CD4-positive, alpha-beta T cell (primary cell): ENCODE data around the gene KIF5C. TPM values are rescaled to one million over a fixed set of nuclear protein-coding genes. Genes with fewer than 3 reads are reported as not detected.

ENCODE experiments used
- ATAC-seq: fragments of 200-7000 bp; cut with Tn5 transposase; one replicate; pipeline ENCODE4 v1.10.0; 2022; ENCODE audit warnings: mild to moderate bottlenecking; ENCODE audit not compliant: poor library complexity
- CTCF ChIA-PET: fragments of 350-600 bp; sonication (Branson Sonifier 250); formaldehyde crosslinking; loops from one replicate; lab custom pipeline; 2021; ENCODE audit warnings: antibody characterized with exemption, inconsistent platforms; lab: Charles Lee
- POLR2A ChIA-PET: fragments of 350-600 bp; sonication (Branson Sonifier 250); formaldehyde crosslinking; loops from one replicate; lab custom pipeline; 2021; ENCODE audit warnings: antibody characterized with exemption, inconsistent platforms; lab: Charles Lee
- DNase-seq, 14 experiments: peaks; one replicate each; pipeline ENCODE4 v3.0.0-alpha.2; 2013 to 2020; ENCODE audit warnings: mixed read lengths in 2 of 14
- H3K27ac ChIP-seq, 2 donors: one replicate each; pipeline versions ENCODE4 v1.5.1 to v1.7.0; 2013; ENCODE audit warnings: low read length in 2 of 2, low read depth in 1 of 2, mild to moderate bottlenecking in 1 of 2
- H3K27me3 ChIP-seq, 2 experiments: 1 replicate in 1 of 2; 2 replicates in 1 of 2; pipeline versions ENCODE4 v1.6.1 to v1.7.0; 2013; ENCODE audit warnings: low read length in 2 of 2, control low read depth in 1 of 2, mild to moderate bottlenecking in 1 of 2, moderate library complexity in 1 of 2; ENCODE audit not compliant: insufficient read depth in 2 of 2, control insufficient read depth in 1 of 2
- H3K36me3 ChIP-seq: one replicate; pipeline ENCODE4 v1.6.1; 2013; ENCODE audit warnings: low read length, control low read depth; ENCODE audit not compliant: insufficient read depth
- H3K4me1 ChIP-seq: one replicate; pipeline ENCODE4 v1.6.1; 2013; ENCODE audit warnings: low read length, control low read depth; ENCODE audit not compliant: insufficient read depth
- H3K4me3 ChIP-seq: one replicate; pipeline ENCODE4 v1.5.1; 2013; ENCODE audit warnings: mild to moderate bottlenecking, low read length, moderate library complexity
- H3K9me3 ChIP-seq, 2 experiments: 1 replicate in 1 of 2; 2 replicates in 1 of 2; pipeline versions ENCODE4 v1.6.1 to v1.7.0; 2013; ENCODE audit warnings: low read length in 2 of 2, mild to moderate bottlenecking in 2 of 2, control low read depth in 1 of 2, moderate library complexity in 1 of 2; ENCODE audit not compliant: control insufficient read depth in 1 of 2, insufficient read depth in 1 of 2
- H3K27ac Mint-ChIP-seq: one replicate; pipeline ENCODE4 v1.8.0; 2020; ENCODE audit warnings: mixed read lengths
- H3K27me3 Mint-ChIP-seq: one replicate; pipeline ENCODE4 v1.8.0; 2021; ENCODE audit warnings: mixed read lengths
- H3K36me3 Mint-ChIP-seq: one replicate; pipeline ENCODE4 v1.8.0; 2021; ENCODE audit warnings: low read depth, mixed read lengths
- H3K4me1 Mint-ChIP-seq: one replicate; pipeline ENCODE4 v1.8.0; 2021; ENCODE audit warnings: low read depth, mixed read lengths
- H3K4me3 Mint-ChIP-seq: one replicate; pipeline ENCODE4 v1.8.0; 2020; ENCODE audit warnings: mild to moderate bottlenecking, mixed read lengths
- H3K9me3 Mint-ChIP-seq: one replicate; pipeline ENCODE4 v1.8.0; 2020; ENCODE audit warnings: mixed read lengths
- CTCF ChIP-seq: fragments of 200-600 bp; IDR thresholded peaks from one replicate; pipeline ENCODE4 v1.8.0; 2022; ENCODE audit warnings: antibody characterized with exemption, mild to moderate bottlenecking
- intact Hi-C, 2 experiments: fragments of 100-400 bp; cut with DNase I in 1 of 2; cut with micrococcal nuclease in 1 of 2; formaldehyde crosslinking; loops; one replicate each; pipeline versions ENCODE4 v1.15.1 to v1.9.0; 2023 to 2025; cut with DNase I, micrococcal nuclease
- total RNA-seq, 174 experiments: library from RNA in 2 of 174; stranded (reverse) in 2 of 174; gene quantifications; one replicate each; pipeline ENCODE4 v1.2.3 and lab custom pipeline; 2021 to 2026

Gene KIF5C
- total RNA-seq, 2 experiments from 2014 or later = 7.3 to 8.1 TPM

GRCh38 chr2:148936857-148937450 lies 61.9 kb downstream of the KIF5C start:
- TF ChIP-seq CTCF = no peak
- DNase-seq = no peak
- intact Hi-C loops = no loop called here
- Histone ChIP-seq H3K4me1 (no peaks in the 10 kb centered on the region), H3K4me3 (no peak overlapping the region), H3K27me3 (no peaks in the 10 kb centered on the region), H3K36me3 (no peaks in the 10 kb centered on the region), H3K27ac (no peak overlapping the region), H3K9me3 (no peaks in the 10 kb centered on the region)
- no peak for ATAC-seq
- H3K27ac Mint-ChIP-seq = no peak overlapping the region
- no peaks in the 10 kb centered on the region for H3K4me1 Mint-ChIP-seq
- ChIA-PET POLR2A (no interaction called here), CTCF (no interaction called here)
- no peaks in the 10 kb centered on the region for H3K9me3 Mint-ChIP-seq
- no peaks in the 10 kb centered on the region for H3K27me3 Mint-ChIP-seq
- no peak overlapping the region for H3K4me3 Mint-ChIP-seq
- H3K36me3 Mint-ChIP-seq = no peaks in the 10 kb centered on the region

- Mint-ChIP-seq H3K4me3 (no peak overlapping the region), H3K27me3 (no peaks in the 10 kb centered on the region), H3K36me3 (peaks cover 5% of the 10 kb centered on the region), H3K4me1 (no peaks in the 10 kb centered on the region), H3K27ac (no peak overlapping the region), H3K9me3 (no peaks in the 10 kb centered on the region)
- Histone ChIP-seq H3K36me3 (no peaks in the 10 kb centered on the region), H3K9me3 (no peaks in the 10 kb centered on the region), H3K4me3 (no peak overlapping the region), H3K27me3 (no peaks in the 10 kb centered on the region), H3K4me1 (no peaks in the 10 kb centered on the region), H3K27ac (no peak overlapping the region)
- POLR2A ChIA-PET = no interaction called here
- CTCF ChIA-PET = no interaction called here
- ATAC-seq (no peak), DNase-seq (no peak)
- TF ChIP-seq CTCF = no peak
- intact Hi-C loops = no loop called here
These were observed 64.2 kb downstream of the KIF5C start for GRCh38 chr2:148939271-148939670.

- Mint-ChIP-seq H3K27me3 (no peaks in the 10 kb centered on the region), H3K9me3 (no peaks in the 10 kb centered on the region), H3K27ac (no peak overlapping the region), H3K4me3 (no peak overlapping the region), H3K36me3 (peaks cover 5% of the 10 kb centered on the region), H3K4me1 (no peaks in the 10 kb centered on the region)
- no peaks in the 10 kb centered on the region for H3K4me1 ChIP-seq
- no peak overlapping the region for H3K27ac ChIP-seq
- intact Hi-C loops = no loop called here
- ChIA-PET POLR2A (no interaction called here), CTCF (no interaction called here)
- no peaks in the 10 kb centered on the region for H3K27me3 ChIP-seq
- no peak overlapping the region for H3K4me3 ChIP-seq
- TF ChIP-seq CTCF = no peak
- DNase-seq (no peak), ATAC-seq (no peak)
- H3K9me3 ChIP-seq = no peaks in the 10 kb centered on the region
- H3K36me3 ChIP-seq = no peaks in the 10 kb centered on the region
These were observed 68.1 kb downstream of the KIF5C start for GRCh38 chr2:148943097-148943496.
